ENCODE measurements around the gene B4GAT1.

GRCh38 chr11:66365166-66365565 is 17.7 kb upstream of the B4GAT1 start:
- no peak for TF ChIP-seq CTCF (IDR thresholded peaks at IDR 0.05)
- no peak for TF ChIP-seq POLR2A (IDR thresholded peaks at IDR 0.05)

Data from testis (tissue), 2 donors.